Breast epithelium (tissue), 4 donors: ENCODE data around the gene ABCC10. TPM values are rescaled to one million over a fixed set of nuclear protein-coding genes. Genes with fewer than 3 reads are reported as not detected.

Source experiments
- DNase-seq, 2 donors: peaks; one replicate each; pipeline ENCODE4 v3.0.0-alpha.2; 2019; ENCODE audit warnings: low spot score in 2 of 2
- H3K27ac ChIP-seq, 2 donors: fragments of 200-600 bp; sonication (generic) in 1 of 2; one replicate each; pipeline ENCODE4 v1.5.1; 2016 to 2019; ENCODE audit warnings: mild to moderate bottlenecking in 1 of 2
- H3K27me3 ChIP-seq, 2 donors: fragments of 200-600 bp; sonication (generic) in 1 of 2; one replicate each; pipeline versions ENCODE4 v1.5.1 to v1.6.0; 2017 to 2019; ENCODE audit warnings: control low read depth in 1 of 2, mild to moderate bottlenecking in 1 of 2
- H3K36me3 ChIP-seq: fragments of 200-600 bp; one replicate; pipeline ENCODE4 v1.5.1; 2019
- H3K4me1 ChIP-seq, 2 donors: fragments of 200-600 bp; sonication (generic); one replicate each; pipeline ENCODE4 v1.5.1; 2016 to 2019; ENCODE audit warnings: control low read depth in 1 of 2
- H3K4me3 ChIP-seq, 3 donors: fragments of 200-600 bp; sonication (generic); 1 replicate in 2 of 3; 2 replicates in 1 of 3; pipeline ENCODE4 v1.5.1; 2016 to 2019; ENCODE audit warnings: mild to moderate bottlenecking in 3 of 3, moderate library complexity in 2 of 3
- H3K9me3 ChIP-seq, 2 donors: fragments of 200-600 bp; sonication (generic) in 1 of 2; one replicate each; pipeline ENCODE4 v1.5.1; 2016 to 2019; ENCODE audit warnings: control low read depth in 1 of 2
- POLR2A ChIP-seq: fragments of 450-650 bp; IDR thresholded peaks from one replicate; pipeline ENCODE4 v1.6.1; 2016; ENCODE audit warnings: antibody characterized with exemption, mild to moderate bottlenecking, moderate library complexity
- POLR2AphosphoS5 ChIP-seq, 3 donors: sonication (generic); formaldehyde crosslinking; IDR thresholded peaks; one replicate each; pipeline ENCODE4 v1.6.1; 2017; ENCODE audit warnings: antibody characterized with exemption in 3 of 3
- intact Hi-C: fragments of 100-400 bp; cut with DNase I; formaldehyde crosslinking; loops from one replicate; pipeline ENCODE4 v1.15.1; 2023; ENCODE audit warnings: low total_unique reads
- total RNA-seq, 3 donors: library from RNA; depleted of rRNA; stranded (reverse); fragments of >200 nt; gene quantifications; one replicate each; pipeline ENCODE4 v1.1.0, GENCODE V29; 2016
- TF ChIP-seq, protein P1 (sequence below), 3 donors: fragments of 450-650 bp; IDR thresholded peaks; one replicate each; pipeline ENCODE4 v1.5.1; 2016 to 2017; ENCODE audit warnings: antibody characterized with exemption in 3 of 3, mild to moderate bottlenecking in 3 of 3, moderate library complexity in 3 of 3

ABCC10 gene
- total RNA-seq, 3 donors from 2014 or later = 9.0 to 19.9 (median 12.1) TPM

DNA sequence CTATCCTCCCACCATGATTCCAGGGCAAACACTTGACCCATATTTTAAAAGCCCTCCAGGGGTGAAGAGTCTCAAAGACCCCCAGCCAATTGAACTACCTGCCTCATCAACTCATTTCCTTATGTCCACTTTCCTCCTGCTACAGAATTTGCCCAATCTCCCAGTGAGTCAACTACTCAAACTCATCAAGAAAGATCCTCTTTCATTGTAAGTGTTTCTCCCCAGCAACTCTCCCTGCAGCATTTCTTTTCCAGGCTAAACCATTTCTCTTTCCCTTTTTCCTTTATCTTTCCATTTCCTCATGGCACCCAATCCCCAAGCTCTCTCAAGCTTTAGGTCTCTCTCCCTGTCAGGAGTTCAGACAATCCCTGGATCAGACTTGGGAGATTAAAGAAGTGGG is 26.5 kb downstream of the ABCC10 start:
- Histone ChIP-seq H3K27me3 (peaks cover 0 to 2% of the 10 kb centered on the region in 2 donors), H3K4me1 (no peaks in the 10 kb centered on the region), H3K27ac (no peak overlapping the region), H3K4me3 (peak overlapping the region in 2 of 3 donors; percentile 59 to 84), H3K36me3 (no peaks in the 10 kb centered on the region), H3K9me3 (no peaks in the 10 kb centered on the region)
- no peak for TF ChIP-seq POLR2A
- no peak for TF ChIP-seq POLR2AphosphoS5 (IDR thresholded peaks at IDR 0.05)
- TF ChIP-seq, protein P1, sequence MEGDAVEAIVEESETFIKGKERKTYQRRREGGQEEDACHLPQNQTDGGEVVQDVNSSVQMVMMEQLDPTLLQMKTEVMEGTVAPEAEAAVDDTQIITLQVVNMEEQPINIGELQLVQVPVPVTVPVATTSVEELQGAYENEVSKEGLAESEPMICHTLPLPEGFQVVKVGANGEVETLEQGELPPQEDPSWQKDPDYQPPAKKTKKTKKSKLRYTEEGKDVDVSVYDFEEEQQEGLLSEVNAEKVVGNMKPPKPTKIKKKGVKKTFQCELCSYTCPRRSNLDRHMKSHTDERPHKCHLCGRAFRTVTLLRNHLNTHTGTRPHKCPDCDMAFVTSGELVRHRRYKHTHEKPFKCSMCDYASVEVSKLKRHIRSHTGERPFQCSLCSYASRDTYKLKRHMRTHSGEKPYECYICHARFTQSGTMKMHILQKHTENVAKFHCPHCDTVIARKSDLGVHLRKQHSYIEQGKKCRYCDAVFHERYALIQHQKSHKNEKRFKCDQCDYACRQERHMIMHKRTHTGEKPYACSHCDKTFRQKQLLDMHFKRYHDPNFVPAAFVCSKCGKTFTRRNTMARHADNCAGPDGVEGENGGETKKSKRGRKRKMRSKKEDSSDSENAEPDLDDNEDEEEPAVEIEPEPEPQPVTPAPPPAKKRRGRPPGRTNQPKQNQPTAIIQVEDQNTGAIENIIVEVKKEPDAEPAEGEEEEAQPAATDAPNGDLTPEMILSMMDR (IDR thresholded peaks at IDR 0.05) = no peak
- no peak for DNase-seq
- intact Hi-C loops = loop anchor here (10.0 kb wide), 1 partner anchor 51 kb away; no protein-coding TSS in a partner anchor

DNA sequence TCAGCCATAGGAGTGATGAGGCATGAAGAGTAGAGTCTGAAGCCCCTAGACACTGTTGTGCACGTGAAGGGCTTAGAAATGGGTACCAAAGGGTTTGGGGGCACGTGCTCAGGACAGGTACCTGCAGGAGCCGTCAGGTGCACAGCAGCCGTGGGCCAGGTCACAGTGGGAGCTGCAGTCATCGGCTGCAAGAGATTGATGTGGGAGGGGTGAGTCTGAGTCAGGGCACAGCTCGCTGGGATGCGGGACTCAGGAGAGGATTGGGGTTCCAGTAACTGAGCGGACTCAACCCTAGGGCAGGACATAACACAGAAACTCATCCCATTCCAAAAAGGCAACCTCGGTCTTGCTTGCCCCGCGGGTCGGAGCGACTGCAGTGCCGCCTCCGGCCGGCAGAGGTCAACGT is 27.0 kb downstream of the ABCC10 start:
- Histone ChIP-seq H3K4me3 (peak overlapping the region; percentile 39 to 84 (median 59)), H3K27ac (peak overlapping the region; percentile 46 to 61), H3K4me1 (no peaks in the 10 kb centered on the region), H3K36me3 (no peaks in the 10 kb centered on the region), H3K27me3 (peaks cover 0 to 2% of the 10 kb centered on the region in 2 donors), H3K9me3 (no peaks in the 10 kb centered on the region)
- peak; percentile 79 to 84 for DNase-seq
- TF ChIP-seq POLR2A (no peak), POLR2AphosphoS5 (IDR thresholded peaks at IDR 0.05) (peak in 1 of 3 donors; percentile 7)
- TF ChIP-seq, protein P1 (IDR thresholded peaks at IDR 0.05) = peak; percentile 89 to 93 (median 90)
- intact Hi-C loops = loop anchor here (10.0 kb wide), 1 partner anchor 51 kb away; no protein-coding TSS in a partner anchor

DNA sequence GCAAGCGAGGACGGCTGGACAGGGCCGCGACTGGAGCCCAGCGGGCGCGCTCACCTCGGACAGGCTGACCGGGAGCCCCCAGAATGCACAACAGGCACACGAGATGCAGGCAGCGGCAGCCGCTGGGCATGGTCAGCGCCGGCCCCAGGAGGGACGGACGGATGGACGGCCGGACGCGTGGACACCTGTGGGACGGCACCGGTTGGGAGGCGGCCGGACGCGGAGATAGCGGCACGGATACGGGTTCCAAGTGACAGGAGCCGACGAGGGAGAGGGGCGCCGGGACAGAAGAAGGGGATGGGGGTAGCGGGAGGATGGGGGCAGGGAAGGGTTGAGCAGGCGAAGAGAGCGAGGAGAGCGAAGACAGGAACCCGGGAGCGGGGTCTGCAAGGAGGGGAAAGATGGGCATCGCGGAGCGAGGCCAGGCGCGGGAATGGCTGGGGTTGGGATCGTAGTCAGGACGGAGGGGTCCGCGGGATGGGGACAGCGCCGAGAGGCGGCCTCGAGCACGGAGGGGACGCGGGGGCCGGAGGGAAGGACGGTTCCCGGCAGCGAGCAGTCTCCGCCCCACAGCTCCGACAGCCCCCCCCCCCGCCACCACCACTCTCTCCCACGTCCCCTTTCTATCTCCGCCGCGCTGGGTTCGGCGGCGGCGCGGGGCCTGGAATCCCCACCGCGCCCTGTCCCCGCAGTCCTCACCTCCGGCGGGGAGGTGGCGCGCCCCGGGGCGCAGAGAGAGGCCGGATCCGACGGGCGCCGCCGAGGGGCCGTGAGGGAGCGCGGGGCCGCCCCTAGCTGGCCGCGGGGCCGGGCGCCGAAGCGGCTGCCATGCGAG is 27.6 kb downstream of the ABCC10 start:
- Histone ChIP-seq H3K27ac (peak overlapping the region; percentile 46 to 61), H3K36me3 (no peaks in the 10 kb centered on the region), H3K9me3 (no peaks in the 10 kb centered on the region), H3K4me1 (no peaks in the 10 kb centered on the region), H3K27me3 (peaks cover 0 to 2% of the 10 kb centered on the region in 2 donors), H3K4me3 (peak overlapping the region; percentile 39 to 84 (median 59))
- intact Hi-C loops = loop anchor here (10.0 kb wide), 1 partner anchor 50 kb away; no protein-coding TSS in a partner anchor
- TF ChIP-seq POLR2AphosphoS5 (IDR thresholded peaks at IDR 0.05) = peak in 2 of 3 donors; percentile 3 to 53
- TF ChIP-seq, protein P1 (IDR thresholded peaks at IDR 0.05) = no peak
- DNase-seq = no peak

DNA sequence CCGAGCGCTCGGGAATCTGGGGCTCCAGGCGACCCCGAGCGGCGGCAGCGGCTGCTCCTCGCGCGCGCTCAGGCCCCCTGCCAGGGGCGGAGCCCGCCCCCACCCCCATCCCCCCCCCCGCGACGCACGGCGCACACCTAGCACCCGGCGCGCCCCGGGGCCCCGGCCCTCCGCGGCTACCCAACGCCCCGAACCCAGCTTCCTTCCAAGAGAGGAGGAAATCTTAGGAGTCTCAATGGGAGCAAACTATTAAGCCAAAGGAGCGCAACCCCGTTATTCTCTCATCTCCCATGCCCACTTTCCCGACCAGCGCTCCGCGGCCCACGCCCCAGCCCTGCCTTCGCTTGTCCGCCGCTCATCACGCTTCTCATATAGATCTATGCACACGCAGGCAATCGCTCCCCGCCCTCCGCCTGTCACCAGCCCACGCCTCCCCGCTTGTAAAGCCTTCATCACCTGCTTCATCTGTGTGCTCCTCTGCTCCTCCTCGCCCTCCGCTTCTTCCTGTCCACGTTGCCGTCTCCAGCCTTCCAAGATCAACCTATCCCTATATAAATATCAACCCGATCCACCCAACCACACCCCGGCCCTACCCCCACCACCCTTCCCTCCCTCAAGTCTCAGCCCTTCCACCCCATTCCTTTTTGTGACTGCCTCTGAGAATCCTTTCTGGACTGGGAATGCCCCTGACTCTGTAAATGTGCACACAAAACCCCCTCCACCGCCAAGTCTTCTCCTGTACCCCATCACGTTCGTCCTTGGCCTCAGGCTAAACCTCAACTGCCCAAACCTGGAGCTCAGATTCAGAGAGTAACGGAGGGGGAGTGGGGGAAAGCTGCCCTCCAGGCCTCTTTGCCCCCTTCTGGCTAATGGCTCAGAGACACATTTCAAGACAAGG is 28.4 kb downstream of the ABCC10 start, which contains the start of gene DLK2:
TSS of gene DLK2 (minus strand) at position 18 of the 898 bp plus-strand sequence. CDS start 723 bp downstream, outside the sequence.
- intact Hi-C loops = loop anchor here (10.0 kb wide), 1 partner anchor 49 kb away; no protein-coding TSS in a partner anchor
- Histone ChIP-seq H3K27me3 (peaks cover 0 to 2% of the 10 kb centered on the region in 2 donors), H3K4me1 (no peaks in the 10 kb centered on the region), H3K9me3 (no peaks in the 10 kb centered on the region), H3K27ac (peak within 1 kb of the TSS; percentile 46 to 61), H3K36me3 (no peaks in the 10 kb centered on the region), H3K4me3 (peak within 1 kb of the TSS; percentile 39 to 84 (median 59))
- TF ChIP-seq, protein P1 (IDR thresholded peaks at IDR 0.05) = no peak
- DNase-seq = no peak
